NCI-H2227 (cell line): ENCODE results near the gene RPP25L.

Source experiments
- DNase-seq: peaks from one replicate; lab custom pipeline; 2025; ENCODE audit not compliant: unreplicated experiment; lab: John Stamatoyannopoulos, UW

The RPP25L gene

GRCh38 chr9:34611251-34611810 is 566 bp downstream of the RPP25L start:
- DNase-seq: no peak

DNA sequence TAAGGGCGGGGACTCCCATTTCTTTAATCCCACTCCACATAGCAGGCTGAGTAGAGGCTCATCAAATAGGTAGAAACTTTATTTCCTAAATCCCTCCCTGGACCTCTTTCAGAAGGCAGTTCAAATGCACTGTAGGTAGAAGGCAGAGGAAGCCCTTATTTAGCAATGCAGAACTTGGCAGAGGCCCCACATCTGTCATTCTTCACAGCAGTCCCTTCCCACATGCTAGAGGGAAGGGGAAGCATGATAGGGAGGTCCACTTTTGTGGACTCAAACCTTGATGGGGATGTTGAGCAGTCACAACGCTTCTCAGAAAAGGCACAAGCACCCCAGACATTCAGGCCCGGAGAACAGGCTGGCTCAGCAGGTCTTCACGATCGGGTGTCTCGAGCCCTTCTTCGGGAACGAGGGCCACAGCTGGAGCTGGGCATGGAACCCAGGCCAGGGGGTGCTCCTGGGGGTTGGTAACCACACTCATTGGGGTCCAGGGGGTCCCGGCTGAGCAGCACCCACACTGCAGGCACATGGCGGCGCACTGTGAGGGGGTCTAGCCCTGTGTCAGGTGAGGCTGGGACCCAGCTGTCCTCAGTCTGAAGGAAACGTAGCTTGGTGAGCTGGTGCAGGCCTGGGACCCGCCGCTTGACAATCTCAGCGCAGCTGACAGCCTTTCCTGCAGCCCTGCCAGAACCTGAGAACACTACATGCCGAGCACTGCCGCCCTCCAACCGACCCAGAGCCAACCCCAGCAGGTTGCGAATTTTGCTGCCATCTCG is 1.3 kb downstream of the RPP25L start:
- no peak for DNase-seq

- no peak for DNase-seq
Measured at GRCh38 chr9:34607331-34607730, 4.6 kb downstream of the RPP25L start.

- no peak for DNase-seq
Measured at GRCh38 chr9:34606905-34607304, 5.0 kb downstream of the RPP25L start.

DNA sequence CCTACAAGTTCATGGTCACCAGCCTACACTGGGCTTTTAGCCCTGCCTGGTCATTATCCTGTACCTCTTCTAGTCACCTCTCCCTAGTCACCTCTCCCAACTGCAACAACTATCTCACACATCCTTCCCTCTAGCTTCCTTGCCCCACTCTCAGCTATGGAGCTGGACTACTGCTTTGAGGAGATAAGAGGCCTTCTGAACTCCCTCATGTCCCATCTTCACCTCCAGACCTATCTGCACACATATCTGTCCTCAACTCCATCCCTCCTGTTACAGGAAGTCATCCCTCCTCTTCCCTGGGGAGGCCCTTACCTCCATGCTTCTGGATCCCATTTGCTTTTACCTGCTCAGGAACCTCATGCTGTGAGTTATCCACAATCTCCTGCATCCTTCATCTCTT is 5.7 kb downstream of the RPP25L start:
- no peak for DNase-seq

DNA sequence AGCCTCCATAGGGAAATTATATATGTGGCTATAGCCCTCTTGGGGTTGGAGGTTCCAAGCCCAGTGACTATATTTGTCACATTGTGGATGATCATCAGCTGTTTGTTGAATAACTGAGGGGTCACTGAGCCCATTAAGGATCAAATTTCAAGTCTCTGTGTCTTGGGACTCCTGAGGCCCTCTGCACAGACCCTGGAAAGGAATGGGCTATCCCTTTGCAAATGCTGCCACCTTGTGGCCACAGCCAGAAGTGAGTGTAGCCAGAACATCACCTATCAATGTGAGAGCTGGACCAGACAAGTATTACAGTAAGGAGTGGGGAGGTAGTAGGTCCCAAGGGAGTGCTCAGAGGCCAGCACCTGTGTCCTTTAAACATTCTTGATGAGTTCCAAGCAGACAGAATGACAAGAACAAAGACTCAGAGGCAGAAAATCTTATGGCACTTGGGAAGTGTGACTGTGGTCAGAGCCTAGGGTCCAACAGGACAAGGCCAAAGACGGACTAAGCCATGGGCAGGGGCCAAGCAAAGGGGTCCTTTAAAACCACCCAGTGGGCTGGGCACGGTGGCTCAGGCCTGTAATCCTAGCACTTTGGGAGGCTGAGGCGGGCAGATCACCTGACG is 8.2 kb downstream of the RPP25L start:
- DNase-seq: peak; percentile 87

DNA sequence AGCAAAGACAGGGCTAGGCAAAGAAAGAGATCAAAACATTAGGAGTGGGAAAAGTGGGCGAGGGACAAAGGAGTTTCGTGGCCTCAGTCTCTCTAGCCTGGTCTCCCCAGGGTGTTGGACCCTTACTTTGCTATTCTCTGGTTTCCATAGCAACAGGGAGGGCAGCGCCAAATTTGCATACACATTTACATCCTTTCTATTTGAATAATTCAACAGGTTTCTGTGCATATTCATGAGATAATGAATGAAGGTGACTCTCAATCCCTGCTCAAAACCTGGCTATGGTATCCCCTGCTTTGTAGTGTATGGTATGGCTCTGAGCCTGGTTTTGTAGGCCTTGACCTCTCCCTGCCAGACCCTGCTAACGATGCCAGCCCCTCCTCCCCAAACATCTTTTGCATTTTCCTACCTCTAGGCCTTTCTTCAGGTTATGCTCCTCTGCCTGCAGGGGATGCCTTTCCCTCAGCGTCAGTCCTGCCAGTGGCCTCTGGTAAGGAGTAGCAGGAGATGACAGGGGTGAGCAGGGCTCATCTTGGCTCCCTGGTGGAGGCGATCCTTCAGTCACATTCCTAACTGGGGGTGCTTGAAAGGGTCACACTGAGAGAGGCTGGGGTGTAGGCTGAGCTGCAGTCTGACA is 9.8 kb downstream of the RPP25L start:
- no peak for DNase-seq

DNA sequence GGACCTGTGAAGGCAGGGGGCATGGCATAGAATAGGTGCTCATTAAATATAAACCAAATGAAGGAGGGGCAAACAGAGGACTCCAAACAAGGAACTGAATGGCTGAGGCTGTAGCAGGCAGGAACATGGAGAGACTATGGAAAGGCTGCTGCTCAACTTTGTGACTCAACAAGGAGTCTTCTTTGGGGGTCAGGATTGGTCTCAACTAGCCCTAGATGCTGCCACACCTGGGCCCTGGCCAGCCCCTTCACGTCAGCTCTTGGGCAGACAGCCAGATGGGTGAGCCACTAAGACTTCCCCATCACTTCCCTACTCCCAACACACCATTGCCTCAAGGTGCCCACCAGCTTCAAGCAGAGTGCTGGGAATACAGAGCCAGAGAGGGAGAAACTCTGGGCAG is 11.0 kb downstream of the RPP25L start:
- DNase-seq: no peak

DNA sequence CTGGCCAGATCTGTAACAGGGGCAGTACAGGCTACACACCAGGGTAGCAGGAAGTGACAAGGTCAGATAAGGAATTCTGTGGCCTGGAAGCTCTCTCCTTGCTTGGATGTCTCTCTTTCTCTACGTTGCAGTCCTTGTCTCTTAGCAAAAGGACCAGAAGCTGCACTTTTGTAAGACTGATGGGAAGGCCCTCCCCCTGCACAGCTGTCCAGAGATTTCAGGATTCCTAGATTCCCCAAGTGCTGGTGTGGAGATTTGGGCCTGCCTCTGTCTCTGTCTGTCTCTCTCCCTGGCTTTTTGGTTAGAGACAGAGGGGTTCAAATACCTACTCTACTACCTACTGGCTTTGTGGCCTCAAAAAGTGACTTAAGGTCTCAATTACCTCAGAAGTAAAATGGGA is 12.4 kb downstream of the RPP25L start:
- DNase-seq: no peak

GRCh38 chr9:34594177-34594576 is 17.7 kb downstream of the RPP25L start:
- no peak for DNase-seq

DNA sequence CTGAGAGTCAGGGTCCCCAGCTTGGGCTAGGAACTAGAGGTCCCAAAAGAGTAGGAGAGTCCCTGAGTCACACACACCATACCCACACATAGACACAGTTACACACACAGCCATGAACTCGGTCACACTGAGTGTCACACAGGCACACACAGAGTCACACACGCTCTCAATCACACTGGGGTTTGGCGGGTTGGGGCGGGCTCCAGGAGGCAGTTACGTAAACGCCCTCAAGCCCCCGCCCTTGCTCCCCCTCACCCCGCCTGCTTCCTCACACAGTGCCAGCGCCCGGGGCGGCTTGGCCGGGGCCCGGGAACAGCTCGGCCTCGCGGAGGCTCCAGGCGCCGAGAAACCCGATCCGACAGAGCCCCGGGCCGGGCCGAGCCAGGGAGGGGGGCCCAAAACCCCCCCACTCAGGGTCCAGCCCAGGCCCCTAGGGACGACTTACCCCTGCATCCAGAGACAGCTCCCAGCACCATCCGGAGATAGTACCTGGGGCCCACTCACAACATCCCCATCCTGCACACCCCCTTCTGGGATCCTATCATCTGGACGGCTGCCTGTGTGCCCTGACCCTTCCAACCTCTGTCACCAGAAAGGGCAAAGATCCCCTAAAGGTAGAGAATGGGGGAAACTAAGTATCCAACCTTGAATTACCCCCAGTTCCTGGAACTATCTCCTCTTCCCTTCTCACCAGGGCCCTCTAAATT is 18.8 kb downstream of the RPP25L start:
- DNase-seq: no peak

GRCh38 chr9:34591917-34592866 is 19.7 kb downstream of the RPP25L start:
- no peak for DNase-seq

DNA sequence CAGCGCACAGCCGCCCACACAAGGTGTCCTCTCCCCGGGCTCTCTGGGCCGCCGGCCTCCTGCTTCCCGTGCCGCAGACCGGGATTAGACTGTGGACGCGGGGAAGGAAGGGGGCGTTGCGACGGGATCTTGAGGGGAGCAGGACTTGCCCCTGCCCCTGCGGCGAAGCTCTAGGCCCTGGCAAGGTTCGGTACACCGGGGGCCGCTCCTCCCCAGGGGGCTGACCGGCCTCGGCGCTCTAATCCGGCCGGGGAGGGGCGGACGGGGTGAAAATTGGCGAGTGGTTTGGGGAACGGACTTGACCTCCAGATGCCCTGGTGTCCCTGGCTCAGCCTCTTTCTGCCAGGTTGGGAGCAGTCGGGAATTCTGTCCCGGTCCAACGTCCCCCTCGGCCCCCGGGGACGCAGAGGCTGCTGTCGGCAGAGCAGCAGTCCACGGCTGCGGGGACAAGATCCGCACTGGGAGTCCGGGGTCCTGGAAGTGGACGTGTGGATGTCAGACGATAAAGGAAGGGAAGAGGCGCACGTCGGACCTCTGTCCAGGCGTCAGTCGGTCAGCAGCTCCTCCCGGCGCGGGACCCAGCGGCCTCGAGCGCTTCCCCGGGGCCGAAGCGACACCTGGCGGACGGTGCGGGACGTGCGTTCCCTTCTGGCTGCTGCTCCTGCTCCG is 20.5 kb downstream of the RPP25L start:
- DNase-seq: peak; percentile 79

DNA sequence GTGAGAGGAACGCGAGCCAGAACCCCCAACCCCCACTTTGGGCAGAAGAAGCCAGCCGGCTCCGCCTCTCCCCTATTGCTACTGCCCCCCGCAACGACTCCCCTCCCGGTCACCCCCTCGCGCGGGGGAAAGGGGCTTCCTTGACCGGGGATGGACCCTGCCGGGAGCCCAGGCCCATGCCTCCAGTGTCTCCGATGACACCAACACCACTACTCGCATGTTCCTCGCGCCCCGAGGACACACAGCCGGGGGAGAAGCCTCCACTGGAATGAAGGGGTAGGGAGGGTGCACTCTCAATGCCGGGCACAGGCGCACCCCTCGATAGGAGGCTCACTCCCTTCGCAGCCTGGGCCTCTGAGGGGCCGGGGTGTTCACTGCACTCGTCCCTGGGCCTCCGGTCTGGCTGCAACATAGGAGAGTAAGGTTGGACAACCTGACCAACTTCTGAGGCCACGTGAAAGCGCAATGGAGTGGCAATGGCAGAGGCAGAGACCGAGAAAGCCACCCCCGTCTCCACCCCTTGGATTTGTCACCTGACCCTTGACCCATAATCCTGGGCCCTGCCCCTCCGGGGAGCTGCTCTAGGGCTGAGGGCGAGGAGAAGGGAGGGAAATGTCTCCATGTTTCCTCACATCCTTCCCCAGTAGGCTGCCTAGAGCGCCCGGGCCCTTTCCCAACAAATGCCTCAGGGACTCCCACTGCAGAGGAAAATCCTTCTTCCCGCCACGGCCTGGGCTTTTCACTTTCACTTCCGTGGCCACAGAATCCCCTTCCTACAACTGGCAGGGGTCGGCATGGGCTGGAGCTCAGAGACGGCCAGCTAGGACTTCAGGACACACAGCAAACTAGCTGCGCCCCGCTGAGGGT is 21.3 kb downstream of the RPP25L start:
- DNase-seq: no peak

- DNase-seq: peak; percentile 76
Measured at GRCh38 chr9:34589636-34590380, 22.1 kb downstream of the RPP25L start, which contains the start of gene CNTFR. TSS of gene CNTFR (minus strand) at chr9:34589724. CDS start at chr9:34568981, 20,743 bp downstream.

GRCh38 chr9:34588671-34589635 is 22.9 kb downstream of the RPP25L start:
- peak; percentile 38 for DNase-seq

- no peak for DNase-seq
Measured at GRCh38 chr9:34587271-34587670, 24.6 kb downstream of the RPP25L start.
